GM21529 (cell line): ENCODE data around the gene FRMPD4.

Experiments
- ATAC-seq: cut with Tn5 transposase; IDR thresholded peaks from one replicate; pipeline ENCODE4 v1.9.1; 2021; ENCODE audit not compliant: unreplicated experiment

Gene FRMPD4

DNA sequence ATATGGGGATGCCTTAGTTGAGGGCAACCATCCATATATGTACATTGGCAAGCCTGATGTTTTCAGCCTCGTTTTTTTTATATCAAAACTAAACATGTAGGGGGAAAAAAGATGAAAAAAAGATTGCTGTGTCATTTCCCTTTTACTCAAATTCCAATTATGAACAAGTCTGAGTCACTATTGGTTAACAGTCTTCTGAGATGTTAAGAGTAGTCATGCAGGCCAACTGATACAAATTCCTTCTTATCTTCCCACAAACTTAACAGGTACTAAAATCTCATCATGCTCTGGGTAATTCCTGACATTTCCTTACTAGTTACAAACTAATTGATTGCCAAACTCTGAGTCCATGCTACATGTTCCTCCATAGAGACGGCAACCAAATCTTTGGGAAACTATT lies 222.1 kb downstream of the FRMPD4 start:
- ATAC-seq: no peak

DNA sequence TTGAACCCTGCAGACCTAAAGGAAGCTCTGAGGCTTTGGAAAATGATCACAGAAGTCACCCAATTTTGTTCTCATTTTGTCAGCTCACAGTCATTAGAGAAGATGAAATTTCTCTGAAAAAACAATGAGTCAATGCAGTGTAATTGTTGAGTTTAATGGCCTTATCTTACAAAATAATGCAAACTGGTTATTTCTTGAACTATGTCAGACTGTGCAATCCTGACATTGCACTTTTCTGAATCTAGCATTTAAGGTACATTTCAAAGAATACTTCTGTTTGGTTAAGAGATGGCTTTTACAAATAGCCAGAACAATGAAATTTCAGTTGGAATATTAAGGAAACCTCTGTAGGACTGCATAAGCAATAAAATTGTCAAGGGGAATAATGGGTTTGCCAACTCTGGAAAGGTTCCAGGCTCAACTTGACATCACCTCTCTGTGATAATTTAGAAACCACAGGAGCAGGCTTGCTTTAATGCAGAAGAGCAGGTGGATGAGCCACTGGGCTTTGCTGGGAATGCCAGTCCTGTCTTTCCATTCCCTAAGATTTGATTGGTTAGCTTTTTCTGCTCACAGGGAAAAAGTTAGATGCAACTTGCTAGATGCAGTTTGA lies 222.8 kb downstream of the FRMPD4 start:
- ATAC-seq: no peak

DNA sequence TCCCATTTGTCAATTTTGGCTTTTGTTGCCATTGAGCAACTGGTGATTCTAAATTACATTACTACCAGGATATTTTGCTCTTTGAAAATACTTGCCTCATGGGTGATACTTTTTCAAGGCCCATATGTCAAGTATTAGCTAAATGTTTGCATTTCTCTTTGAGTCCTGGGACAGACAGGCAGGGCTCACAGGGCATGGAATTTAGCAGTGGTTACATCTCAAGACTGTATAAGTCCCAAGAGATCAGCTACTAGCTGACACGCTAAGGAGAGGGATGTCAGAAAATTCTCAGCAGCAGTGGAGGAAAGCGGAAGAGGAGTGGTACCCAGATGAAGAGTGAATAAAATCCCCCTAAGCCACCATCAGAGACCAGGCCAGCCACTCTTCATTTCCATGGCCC lies 224.9 kb downstream of the FRMPD4 start:
- no peak for ATAC-seq

DNA sequence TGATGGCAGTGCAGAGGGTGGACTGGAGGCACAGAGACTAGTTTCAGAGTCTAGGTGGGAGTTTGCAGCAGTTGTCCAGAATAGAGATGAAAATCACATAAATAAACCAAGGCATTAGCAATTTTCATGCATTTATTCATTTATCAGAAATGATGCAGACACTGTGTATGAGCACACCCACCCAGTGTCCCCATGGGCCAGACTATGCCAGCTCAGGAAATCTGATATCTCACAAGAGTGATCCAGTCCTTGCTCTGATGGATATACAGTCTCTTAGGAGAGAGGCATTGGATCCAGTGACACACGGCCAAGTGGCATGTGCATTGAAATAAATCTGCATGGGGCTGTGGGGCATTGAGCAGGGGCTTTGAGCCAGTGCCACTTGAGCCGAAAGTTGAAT lies 228.2 kb downstream of the FRMPD4 start:
- ATAC-seq: no peak

DNA sequence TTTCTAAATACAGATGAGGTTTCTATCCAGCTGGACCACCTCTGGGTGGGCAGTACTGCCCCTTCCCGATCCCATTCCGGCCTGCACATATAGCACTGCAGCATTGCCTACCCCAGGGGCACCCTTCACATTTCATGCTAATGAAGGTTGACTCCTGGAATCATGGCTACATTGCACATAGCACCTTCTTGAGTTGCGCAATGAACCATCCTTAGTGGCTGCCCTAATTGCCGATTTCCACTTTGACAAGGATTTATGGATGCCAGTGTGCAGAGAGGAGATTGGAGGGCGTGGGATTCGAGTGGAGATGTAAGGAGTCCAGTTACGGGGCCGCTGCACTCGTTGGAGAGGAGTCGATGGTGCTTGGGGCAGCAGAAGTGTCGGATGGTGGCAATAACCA lies 229.0 kb downstream of the FRMPD4 start:
- ATAC-seq: no peak

- no peak for ATAC-seq
These were observed 232.3 kb downstream of the FRMPD4 start for GRCh38 chrX:12370497-12370986.

DNA sequence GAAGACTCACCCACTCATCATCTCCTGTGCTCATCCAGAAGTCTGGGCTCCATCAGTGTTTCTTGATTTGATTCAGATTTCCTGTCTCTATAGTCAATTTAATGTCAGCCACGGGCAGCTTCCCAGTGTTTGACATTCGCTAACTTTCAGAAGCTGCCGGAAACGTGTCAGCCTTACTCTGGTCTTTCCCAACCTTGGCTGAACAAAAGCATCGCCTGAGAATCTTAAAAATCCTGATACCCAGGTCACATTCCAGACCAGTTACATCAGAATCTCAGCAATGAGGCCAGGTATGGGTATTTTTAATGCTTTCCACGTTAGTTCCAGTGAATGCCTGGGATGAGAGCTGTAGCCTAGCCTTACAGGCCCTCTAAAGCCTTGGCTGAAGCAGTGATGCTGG lies 233.8 kb downstream of the FRMPD4 start:
- ATAC-seq: no peak

GRCh38 chrX:12374286-12374685 lies 236.0 kb downstream of the FRMPD4 start:
- ATAC-seq: no peak

GRCh38 chrX:12378253-12378652 lies 240.0 kb downstream of the FRMPD4 start:
- no peak for ATAC-seq

GRCh38 chrX:12378706-12379105 lies 240.4 kb downstream of the FRMPD4 start:
- no peak for ATAC-seq

DNA sequence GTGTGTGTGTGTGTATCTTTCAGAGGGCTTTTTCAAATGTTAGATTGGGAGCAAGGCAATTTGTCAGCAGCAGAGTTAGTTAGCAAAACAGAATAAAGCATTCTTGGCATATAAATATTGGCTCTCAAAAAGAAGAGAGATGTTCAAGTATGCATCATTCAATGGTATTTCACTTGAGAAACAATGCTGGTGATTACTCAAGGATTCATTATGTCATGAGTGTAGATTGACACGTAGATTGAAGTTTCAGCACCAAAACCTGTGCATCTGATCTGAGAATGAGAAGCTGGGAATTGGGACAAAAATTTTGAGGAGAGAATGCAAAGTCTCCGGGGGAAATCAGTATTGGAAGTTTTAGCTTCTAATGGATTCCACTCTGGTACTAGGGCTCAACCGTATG lies 241.4 kb downstream of the FRMPD4 start:
- no peak for ATAC-seq

GRCh38 chrX:12383196-12383595 lies 244.9 kb downstream of the FRMPD4 start:
- no peak for ATAC-seq

DNA sequence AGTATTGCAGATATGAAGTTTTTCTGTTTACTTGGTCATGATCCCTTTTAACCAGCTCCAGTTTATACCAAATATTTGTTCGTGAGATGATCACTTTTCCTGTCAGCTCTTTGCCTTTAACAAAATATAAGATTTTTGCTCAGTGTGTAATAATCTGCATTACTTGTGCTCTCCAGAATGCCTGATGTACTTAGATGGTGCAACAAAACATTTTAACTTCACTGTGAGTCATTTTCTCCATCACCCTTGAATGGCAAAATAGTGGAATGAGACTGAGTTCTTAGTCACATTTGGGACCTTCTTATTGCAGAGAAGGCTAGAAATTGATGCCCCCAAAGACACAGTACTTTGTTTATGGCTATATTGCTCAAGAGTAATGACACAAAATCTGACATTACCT lies 252.0 kb downstream of the FRMPD4 start:
- no peak for ATAC-seq

DNA sequence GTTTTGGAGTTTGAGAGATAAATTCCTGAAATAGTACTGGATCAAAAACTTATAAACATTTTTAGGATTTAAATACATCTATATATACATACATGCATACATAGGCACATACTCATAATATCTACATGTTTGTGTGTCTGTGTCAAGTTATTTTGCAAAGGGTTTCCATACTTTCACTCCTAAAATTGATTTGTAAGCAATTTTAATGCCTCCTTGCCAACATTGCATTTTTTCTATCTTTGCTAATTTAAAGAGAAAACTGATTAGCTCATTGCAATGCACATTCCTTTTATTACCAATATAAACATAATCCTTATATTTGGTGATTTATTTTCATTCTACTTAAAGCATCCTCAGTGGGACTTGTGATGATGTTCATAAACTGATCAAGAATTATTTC lies 258.3 kb downstream of the FRMPD4 start:
- ATAC-seq: no peak

- ATAC-seq: no peak
These were observed 261.9 kb downstream of the FRMPD4 start for GRCh38 chrX:12400218-12400617.

GRCh38 chrX:12401252-12401651 lies 263.0 kb downstream of the FRMPD4 start:
- no peak for ATAC-seq

GRCh38 chrX:12403474-12404082 lies 265.3 kb downstream of the FRMPD4 start:
- no peak for ATAC-seq

DNA sequence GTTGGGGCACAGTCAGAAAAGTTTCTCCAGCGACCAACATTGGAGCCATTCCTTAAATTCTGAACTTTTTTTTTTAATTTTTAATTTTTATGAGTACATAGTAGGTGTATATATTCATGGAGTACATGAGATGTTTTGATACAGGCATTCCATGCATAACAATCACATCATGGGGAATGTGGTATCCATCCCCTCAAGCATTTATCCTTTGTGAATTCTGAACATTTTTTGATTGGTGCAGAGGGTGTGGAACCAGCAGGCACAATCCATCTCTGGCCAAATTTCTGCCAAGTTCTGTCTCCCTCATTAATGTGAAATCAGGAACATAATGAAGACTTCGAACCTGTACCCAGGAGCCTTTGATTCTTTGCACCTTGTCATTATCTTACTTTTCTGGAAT lies 267.0 kb downstream of the FRMPD4 start:
- ATAC-seq: no peak

DNA sequence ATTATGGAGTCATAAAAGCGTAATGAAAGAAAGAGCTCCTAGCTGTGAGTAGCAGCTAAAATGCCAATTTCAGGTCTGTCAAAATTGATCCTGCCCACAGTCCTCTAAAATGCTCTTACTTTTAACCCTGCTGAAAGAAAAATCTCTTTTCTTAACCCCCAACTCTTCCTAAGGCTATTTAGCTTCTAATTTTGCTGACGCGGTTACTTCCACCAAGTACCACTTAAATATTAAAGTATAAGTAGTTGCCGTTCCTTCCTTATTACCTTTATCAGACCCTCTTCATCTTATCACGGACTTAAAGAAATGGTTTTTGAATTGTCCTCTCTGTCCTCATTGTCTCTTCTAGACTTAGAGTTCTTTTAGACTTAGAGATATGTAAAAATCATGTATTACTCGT lies 272.2 kb downstream of the FRMPD4 start:
- ATAC-seq: no peak

GRCh38 chrX:12411831-12412230 lies 273.6 kb downstream of the FRMPD4 start:
- no peak for ATAC-seq

- ATAC-seq: no peak
These were observed 274.3 kb downstream of the FRMPD4 start for GRCh38 chrX:12412561-12412960.

GRCh38 chrX:12419591-12419990 lies 281.3 kb downstream of the FRMPD4 start:
- ATAC-seq: no peak

GRCh38 chrX:12421918-12422317 lies 283.6 kb downstream of the FRMPD4 start:
- ATAC-seq: no peak
